ENCODE measurements around the gene SSH2.

SSH2 gene

GRCh38 chr17:29802246-29802645 is 127.8 kb downstream of the SSH2 start:
- no peak for DNase-seq
- H3K27ac ChIP-seq: no peak overlapping the region
- no peaks in the 10 kb centered on the region for H3K4me1 ChIP-seq
- no peak overlapping the region for H3K4me3 ChIP-seq
- no peaks in the 10 kb centered on the region for H3K36me3 ChIP-seq
- H3K27me3 ChIP-seq: no peaks in the 10 kb centered on the region
- H3K9me3 ChIP-seq: no peaks in the 10 kb centered on the region
- intact Hi-C loops (cut with DNase I; ENCODE audit: low total_unique reads): loop anchor here (10.0 kb wide), 1 partner anchor 293 kb away; no protein-coding TSS in a partner anchor
- TF ChIP-seq CTCF (IDR thresholded peaks at IDR 0.05): no peak

GRCh38 chr17:29800457-29800856 is 129.6 kb downstream of the SSH2 start:
- Histone ChIP-seq H3K27me3 (no peaks in the 10 kb centered on the region), H3K4me3 (no peak overlapping the region), H3K4me1 (no peaks in the 10 kb centered on the region), H3K9me3 (no peaks in the 10 kb centered on the region), H3K36me3 (no peaks in the 10 kb centered on the region), H3K27ac (no peak overlapping the region)
- TF ChIP-seq CTCF (IDR thresholded peaks at IDR 0.05): no peak
- intact Hi-C loops (cut with DNase I; ENCODE audit: low total_unique reads): loop anchor here (10.0 kb wide), 1 partner anchor 294 kb away; no protein-coding TSS in a partner anchor
- DNase-seq: no peak

GRCh38 chr17:29796652-29797051 is 133.4 kb downstream of the SSH2 start:
- TF ChIP-seq CTCF (IDR thresholded peaks at IDR 0.05): no peak
- H3K9me3 ChIP-seq: no peaks in the 10 kb centered on the region
- no peak for DNase-seq
- no peaks in the 10 kb centered on the region for H3K36me3 ChIP-seq
- H3K4me1 ChIP-seq: no peaks in the 10 kb centered on the region
- no peaks in the 10 kb centered on the region for H3K27me3 ChIP-seq
- intact Hi-C loops (cut with DNase I; ENCODE audit: low total_unique reads): no loop called here
- H3K4me3 ChIP-seq: no peak overlapping the region
- no peak overlapping the region for H3K27ac ChIP-seq

- Histone ChIP-seq H3K27me3 (no peaks in the 10 kb centered on the region), H3K4me1 (peaks cover 0 to 16% (median 5%) of the 10 kb centered on the region in 4 donors), H3K27ac (no peak overlapping the region), H3K36me3 (no peaks in the 10 kb centered on the region), H3K4me3 (no peak overlapping the region), H3K9me3 (no peaks in the 10 kb centered on the region)
- no peak for DNase-seq
- no peak for TF ChIP-seq CTCF (IDR thresholded peaks at IDR 0.05)
- intact Hi-C loops (cut with DNase I; ENCODE audit: low total_unique reads): no loop called here
These were observed 136.5 kb downstream of the SSH2 start for GRCh38 chr17:29793501-29793900.

GRCh38 chr17:29791336-29792080 is 138.5 kb downstream of the SSH2 start:
- no peaks in the 10 kb centered on the region for H3K36me3 ChIP-seq
- H3K9me3 ChIP-seq: no peaks in the 10 kb centered on the region
- no peak for TF ChIP-seq CTCF (IDR thresholded peaks at IDR 0.05)
- no peaks in the 10 kb centered on the region for H3K27me3 ChIP-seq
- no peak overlapping the region for H3K27ac ChIP-seq
- no peak for DNase-seq
- intact Hi-C loops (cut with DNase I; ENCODE audit: low total_unique reads): no loop called here
- peaks cover 0 to 20% (median 5%) of the 10 kb centered on the region in 4 donors for H3K4me1 ChIP-seq
- H3K4me3 ChIP-seq: no peak overlapping the region

Data from tibial artery (tissue), 4 donors.